GM18498 (cell line): ENCODE measurements around the gene TFF2.

Source experiments
- ATAC-seq: cut with Tn5 transposase; IDR thresholded peaks from one replicate; pipeline ENCODE4 v1.9.1; 2021; ENCODE audit warnings: mild to moderate bottlenecking, moderate library complexity; ENCODE audit not compliant: unreplicated experiment

TFF2 gene

DNA sequence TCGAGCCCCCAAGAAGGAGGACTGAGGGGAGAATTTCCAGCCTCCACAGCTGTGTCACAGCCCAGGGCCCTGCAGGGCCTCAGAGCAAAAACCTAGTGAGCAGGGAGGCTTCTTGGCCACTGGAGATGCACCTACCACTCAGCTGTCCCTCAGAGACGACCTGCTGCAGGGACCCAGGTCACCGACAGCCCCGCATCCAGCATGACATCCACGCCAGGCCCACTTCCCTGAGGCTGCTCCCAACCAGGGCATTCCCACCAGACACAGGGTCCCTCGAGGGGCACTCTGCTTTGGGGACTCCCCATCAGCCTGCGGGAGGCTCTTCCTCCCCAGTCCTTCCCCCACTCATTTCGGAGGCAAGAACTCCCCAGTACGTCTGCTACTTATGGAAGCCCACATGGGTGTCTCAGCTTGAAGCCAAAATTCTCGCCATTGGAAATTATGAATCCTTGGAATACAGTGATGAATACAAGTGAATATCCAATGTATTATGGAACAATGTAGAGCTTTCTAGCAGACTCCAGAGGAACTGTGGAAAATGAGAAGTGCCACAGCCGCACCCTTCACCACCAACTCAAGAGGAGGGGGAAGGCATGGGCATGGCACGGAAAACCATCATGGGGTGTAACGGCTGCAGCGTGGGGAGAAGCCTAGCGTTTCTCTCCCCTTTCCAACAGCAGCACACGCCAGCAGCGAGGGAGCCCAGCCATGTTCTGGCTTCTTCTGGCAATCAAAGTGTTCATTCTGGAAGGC lies 42.5 kb downstream of the TFF2 start:
- ATAC-seq = no peak

DNA sequence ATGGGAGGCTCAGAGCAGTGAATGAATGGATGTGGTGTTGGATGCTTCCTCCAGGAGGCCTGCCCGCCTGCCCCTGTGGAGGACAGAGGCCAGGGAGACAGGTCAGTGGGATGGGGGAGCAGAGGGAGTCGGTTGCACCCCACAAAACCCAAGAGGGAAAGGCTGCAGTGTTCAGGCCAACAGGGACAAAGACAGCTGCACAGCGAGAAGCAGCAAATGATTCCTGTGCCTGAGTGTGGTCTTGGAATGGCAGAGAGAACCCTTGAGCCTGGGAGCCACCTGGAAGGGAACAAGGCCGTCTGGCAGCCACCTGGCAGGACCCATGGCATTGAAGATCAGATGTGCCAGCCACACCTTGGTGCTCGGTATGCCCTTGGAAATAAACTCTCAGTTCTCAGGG lies 43.7 kb downstream of the TFF2 start:
- no peak for ATAC-seq

DNA sequence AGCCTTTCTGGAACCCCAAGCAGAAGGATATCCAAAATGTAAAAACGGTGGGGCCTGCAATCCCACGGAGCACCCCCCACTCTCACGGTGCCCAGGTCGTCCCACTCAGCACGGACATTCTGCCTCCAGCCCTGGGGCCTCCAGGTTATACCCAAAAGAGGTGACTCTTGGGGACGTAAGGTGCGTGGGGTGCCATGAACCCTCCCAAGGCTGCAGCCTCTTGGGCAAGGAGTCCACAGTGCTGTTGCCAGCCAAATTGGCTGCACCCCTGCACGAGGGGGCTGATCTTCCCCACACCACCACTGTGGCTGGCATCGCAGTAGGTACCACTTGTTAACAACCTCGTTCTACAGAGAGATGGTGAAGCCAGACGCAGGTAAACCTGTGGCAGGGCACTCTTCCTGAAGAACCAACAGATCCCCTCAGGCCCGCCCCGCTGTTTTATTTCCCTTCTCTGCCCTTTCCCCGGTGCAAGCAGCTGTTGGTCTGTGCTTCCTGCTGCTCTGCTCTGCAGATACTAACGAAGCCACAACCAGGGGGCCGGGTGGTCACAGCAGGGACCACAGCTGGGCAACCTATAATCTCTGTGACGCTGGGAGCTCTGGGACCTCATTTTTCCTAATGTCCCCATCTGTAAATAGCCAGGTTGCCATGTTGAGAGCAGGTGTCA lies 44.3 kb downstream of the TFF2 start:
- no peak for ATAC-seq

DNA sequence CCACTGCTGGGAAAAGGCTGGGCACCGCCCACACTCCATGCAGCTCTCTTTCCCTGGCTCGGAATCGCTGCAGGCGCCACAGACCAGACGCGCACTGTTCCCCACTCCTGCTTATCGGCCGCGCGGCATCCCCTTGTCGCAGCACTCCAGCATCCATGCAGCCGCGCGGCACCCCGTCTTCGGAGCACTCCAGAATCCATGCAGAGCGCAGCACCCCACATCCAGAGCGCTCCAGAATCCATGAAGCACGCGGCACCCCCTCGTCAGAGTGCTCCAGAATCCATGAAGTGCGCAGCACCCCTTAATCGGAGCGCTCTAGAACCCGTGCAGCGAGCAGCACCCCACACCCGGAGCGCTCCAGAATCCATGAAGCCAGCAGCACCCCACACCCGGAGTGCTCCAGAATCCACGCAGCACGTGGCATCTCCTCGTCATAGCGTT lies 45.1 kb downstream of the TFF2 start:
- no peak for ATAC-seq

DNA sequence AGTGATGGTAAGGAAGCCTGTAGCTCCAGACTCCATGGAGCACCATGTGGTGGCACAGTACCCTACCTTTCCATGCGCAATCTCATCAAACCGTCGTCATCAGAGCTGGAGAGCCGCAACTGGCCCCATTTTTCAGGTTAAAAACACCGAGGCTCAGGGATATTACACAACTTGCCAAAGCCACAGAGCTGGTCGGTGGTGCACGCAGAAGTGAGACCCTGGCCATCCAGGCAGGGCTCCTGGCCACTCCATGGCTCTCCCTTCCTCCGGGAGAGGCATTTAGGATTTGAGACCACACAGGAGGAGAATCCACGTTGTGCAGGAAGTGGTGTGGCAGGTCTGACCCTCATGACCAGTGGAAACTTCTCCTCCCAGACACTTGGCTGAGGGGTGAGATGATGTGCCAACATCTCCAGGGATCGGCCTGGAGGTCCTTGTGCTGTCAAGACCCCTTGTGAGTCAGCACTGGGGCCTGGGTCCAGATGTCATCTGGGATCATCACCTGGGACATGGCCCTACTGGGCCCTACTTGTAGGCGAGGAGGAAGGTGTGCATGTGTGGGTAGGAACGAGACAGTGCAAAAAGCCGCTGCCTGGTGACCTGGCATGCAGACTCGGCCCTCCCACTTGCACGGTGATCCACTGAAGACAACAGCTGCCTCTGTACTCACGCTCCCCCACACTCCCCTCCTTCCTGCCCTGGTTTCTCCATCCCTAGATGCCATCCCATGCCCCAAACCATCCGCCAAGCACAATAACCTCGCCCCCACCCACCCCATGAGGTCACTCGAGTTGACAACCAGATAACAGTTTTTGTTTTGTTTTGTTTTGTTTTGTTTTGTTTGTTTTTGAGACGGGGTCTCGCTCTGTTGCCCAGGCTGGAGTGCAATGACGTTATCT lies 46.0 kb downstream of the TFF2 start:
- no peak for ATAC-seq

DNA sequence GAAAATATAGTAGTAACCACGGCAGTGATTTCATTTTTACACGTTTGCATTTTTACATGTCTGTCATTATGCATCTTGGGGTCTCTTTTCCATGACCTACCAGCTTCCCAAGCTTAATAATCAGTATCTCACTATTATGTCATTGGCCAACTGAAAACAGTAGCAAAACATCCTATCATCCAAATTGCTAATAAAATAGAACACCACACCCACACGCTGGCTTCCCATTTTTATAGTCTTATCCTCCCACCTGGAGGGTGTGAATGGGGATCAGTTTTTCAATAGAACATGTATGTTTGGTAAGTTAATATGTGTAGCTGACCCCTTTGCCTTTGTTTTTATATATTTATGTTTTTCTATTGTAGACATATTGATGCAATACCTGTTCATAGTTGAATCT lies 47.4 kb downstream of the TFF2 start:
- no peak for ATAC-seq

DNA sequence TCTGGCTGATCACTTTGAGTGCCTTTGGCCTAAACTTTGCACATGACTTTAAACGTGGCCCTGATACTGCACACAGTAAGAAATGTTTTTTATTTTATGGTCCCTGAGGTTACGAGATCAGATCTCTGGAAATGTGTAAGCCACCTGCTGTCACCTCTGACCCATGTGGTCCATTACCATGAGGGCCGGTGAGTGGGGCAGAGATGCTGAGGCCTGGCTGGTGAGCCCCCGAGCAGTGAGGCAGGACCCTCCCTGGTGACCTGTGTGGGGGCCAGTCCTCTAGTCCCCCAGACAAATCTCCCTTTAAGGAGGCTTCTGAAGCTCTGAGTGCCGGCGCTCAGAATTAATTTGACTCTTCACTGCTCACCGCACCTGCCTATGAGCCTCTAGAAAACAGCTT lies 48.0 kb downstream of the TFF2 start:
- ATAC-seq = no peak

DNA sequence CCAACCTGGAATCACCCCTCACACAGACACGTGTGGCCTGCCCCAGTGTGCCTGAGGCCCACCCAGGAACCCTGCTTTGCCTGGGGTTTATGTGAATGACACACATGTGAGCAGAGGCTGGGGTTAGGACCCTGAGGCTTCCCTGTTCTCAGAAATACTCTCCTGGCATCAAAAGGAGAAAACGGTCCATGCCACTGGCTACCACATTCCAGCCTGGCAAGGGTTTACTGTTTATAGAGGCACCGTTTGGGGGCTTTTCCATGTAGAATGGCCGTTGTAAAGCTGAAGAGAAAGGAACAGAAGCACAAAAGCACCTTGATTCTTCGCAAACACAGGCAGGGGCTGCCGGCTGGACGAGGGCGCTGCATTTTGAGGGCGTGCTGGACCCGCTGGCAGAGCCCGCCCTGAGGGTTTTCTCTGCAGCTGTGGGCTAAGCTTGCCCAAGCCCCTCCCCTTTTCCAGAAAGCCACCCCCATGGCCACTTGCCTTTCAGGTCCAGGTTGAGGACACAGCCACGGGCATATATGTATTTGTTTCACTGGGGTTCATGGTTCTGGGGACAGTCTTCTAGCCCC lies 48.6 kb downstream of the TFF2 start:
- ATAC-seq = no peak

DNA sequence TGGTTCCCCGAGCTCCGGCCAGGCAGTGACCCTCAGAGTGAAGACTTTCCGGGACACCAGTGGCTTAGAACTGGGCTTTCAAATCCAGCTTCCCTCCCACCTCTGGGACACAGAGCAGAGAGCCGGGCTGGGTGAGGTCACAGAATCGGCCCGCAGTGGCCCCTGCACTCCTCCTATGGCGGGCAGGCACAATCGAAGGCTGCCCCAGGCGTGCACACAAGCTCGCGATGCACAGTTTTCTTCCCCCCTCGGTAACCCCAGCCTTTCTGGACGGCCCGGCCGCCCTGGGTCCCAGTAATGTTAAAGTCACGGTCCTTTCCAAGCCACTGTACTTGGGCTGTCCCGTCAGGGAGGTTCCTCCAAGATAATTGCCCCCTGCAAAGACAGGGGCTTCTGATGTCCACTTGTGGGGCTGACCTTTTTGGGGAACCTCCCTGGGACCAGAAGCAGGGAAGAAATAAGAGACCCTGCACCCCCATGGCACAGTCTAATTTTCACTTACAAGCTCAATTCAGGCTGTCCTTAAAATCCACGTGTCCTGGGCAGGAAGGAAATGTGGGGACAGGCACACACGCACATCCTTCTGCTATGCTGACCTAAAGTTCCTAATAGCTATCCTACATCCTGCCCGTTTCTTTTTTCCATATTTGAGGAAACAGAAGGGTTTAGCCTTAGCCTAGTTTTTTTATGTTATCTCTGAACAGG lies 49.3 kb downstream of the TFF2 start:
- ATAC-seq = no peak

DNA sequence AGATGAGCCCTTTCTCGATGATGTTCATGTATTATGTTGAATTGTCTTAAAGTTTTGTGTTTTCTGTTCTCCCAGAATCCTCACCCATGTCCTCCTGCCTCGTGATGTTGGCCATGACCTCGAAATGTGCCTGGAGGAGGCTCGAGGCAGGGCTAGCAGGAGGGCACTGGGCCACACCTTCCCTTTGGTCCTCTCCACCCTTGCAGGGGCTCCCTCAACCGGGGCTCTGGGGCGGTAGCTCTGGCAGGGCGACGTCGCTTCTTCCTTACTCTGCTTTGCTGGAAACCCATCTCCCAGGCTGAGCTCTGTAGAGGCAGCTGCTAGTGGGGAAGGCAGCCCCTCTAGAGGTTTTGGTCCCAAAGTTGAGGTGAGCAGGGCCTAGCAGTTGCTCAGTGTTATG lies 49.8 kb downstream of the TFF2 start:
- no peak for ATAC-seq

DNA sequence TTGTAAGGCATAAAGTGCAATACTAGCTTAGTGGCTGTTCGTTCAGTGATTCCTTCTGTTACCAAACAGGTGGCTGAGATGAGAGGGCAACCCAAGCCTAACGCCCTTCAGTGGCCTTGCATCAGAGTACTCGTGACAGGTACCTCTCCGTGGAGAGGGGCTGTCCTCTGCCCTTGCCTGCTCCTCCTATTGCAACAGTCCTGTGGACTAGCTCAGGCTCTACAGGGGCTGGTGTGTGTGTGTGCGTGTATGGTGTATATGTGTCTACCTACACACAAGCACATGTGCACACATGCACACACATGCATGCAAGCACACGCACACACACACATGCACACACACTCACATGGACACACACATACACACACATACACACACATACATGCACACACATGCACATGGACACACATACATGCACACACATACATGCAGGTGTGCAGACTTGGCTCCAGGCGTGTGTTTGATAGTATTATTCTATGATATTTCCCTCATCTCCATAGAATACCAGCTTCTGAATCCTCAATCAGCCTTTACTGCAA lies 50.7 kb downstream of the TFF2 start:
- no peak for ATAC-seq

DNA sequence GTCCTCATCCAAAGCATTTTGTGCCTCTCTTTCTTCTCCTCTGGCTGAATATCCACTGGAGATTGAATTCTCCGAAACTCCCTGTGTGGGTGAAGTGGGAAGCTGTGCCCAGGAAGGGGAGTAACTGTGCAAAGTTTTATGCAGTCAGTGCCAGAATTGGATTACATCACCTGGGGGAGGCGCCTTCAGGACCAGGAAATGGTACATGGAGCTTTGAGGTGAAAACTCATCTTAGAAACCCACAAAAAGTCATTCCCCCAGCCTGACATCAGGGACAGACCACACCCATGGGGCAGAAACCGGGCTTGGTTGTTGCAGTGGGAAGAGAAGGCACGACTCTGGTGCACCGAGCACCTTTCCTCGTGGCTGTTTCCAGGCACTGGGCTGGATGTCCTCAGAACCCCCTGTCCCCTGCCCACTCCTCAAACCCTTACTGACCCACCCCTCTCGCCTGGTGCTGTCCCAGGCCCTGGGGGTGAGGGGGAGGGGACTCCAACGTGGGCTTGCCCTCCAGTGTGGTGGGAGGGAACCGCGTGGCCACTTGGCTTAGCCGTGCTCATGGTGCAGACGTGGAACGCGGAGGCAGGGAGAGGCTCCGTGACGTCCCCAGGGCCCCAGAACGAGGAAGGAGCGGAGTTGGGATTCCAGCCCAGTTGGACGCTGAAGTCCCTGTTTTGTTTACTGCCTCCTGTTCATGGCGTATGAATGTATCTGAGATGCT lies 51.3 kb downstream of the TFF2 start:
- ATAC-seq = no peak

DNA sequence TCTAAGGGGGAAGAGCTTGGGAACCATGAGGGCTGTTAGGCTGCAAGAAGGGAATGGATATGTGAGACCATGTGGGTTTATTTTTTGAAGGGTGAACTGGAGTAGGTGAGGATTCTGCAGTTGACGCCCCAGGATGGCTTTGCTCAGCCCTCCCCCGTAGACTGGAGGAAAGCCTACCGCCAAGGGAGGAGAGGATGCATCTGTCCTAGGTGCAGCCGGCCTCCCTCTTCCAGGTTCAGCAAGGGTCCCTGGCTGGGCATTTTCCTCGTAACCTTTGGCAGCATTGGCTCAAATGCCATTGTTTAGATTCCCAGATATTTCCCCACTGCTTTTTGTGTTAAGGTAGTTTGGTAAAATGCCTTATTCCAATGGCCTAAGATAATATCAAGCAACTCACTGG lies 52.1 kb downstream of the TFF2 start:
- ATAC-seq = no peak

DNA sequence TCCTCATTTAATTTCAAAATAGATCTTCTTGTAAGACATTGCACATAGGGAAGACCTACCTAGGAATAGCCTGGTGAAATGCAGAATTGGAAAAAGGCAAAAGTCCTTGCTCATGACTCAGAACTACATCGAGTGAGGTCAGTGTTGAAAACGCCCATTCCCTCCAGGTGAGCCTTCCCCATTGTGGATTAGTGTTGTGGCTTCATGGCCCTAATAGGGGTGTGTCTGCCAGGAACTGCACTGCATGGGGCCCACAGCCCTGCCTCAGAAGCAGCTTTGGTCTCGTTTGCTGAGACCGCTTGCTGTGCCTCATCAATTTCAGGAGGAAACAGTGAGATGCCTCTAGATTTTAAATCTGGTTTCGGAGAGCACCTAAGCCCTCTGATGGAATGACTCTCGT lies 52.6 kb downstream of the TFF2 start:
- ATAC-seq = no peak

DNA sequence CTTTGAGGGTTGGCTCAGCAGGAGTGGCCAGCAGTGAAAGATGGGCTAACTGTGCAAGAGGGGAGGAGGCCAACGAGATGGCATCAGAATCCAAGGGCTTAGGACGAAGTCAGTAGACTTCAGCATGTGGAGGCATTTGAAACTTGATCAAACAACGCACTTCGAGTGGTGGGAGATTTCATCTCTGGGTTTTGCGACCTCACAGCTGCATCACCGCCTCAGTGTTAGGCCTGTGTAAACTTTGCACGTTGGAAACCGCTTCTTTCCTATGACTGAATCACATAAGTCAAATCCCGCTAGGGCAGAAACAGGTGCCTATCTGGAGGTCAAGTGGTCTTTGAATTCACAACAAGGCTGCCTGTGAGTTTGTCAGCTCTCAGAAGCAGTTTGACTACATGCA lies 53.4 kb downstream of the TFF2 start:
- no peak for ATAC-seq

DNA sequence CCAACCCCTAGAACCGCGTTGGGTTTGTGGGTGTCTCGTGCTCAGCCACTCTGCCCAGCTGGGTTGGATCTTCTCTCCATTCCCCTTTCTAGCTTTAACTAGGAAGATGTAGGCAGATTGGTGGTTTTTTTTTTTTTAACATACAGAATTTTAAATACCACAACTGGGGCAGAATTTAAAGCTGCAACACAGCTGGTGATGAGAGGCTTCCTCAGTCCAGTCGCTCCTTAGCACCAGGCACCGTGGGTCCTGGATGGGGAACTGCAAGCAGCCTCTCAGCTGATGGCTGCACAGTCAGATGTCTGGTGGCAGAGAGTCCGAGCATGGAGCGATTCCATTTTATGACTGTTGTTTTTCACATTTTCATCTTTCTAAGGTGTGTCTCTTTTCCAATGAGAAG lies 54.3 kb downstream of the TFF2 start:
- no peak for ATAC-seq
